IPS-18c (cell line): ENCODE measurements around the gene WNT3.
"Not testable (repeated sequence)": the region's sequence is repeated elsewhere in the genome, so short reads cannot be mapped to it uniquely, and the experiment has no call there.

Source experiments
- H3K4me3 ChIP-seq: 2 replicates; pipeline ENCODE4 v1.7.0; 2013; ENCODE audit warnings: low read depth, mild to moderate bottlenecking, low read length, moderate library complexity; ENCODE audit not compliant: insufficient read depth
- H3K9me3 ChIP-seq: one replicate; pipeline ENCODE4 v1.6.1; 2013; ENCODE audit warnings: mild to moderate bottlenecking, low read length, moderate library complexity; ENCODE audit not compliant: control insufficient read depth, insufficient read depth

The WNT3 gene

DNA sequence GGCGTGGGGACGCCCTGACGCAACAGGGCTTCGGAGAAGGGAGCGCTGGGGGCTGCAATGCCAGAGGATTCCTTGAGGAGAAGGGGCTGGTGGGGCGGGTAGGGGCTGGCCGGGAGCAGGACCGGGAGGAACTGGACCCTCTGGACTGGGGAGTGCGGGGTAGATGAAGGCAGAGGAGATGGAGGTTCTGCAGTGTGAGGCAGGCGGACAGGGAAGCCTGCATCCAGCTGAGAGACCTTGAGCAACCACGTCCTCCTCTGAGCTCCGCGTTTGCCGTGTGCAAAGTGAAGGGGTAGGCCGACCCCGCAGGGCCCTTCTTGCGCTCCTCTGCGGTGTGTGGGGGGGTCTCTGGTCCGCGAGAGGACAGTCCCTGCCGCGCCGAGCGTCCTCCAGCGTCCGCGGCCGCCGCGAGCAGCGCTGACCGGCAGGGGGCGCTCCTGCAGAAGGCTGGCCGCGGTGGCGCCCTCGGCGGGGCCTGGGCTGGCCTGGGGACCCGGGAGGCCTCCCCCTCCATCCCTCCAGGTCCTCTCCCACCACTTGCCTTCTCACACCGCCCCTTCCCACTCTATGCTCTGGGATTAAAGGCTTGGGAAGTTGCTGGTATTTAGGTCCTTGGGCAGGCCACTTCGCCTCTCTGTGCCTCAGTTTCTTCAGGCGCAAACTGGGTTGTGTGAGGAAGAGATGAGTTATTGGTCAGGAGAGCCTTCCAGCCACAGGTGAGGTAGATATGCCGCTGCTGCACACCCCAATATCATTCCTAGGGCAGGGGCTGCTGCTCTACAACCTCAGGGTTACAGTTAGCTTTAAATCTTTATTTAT, 23.3 kb upstream of the WNT3 start:
- peak overlapping the region; percentile 32; the same call in 1 of the 2 replicates for H3K4me3 ChIP-seq
- H3K9me3 ChIP-seq: peaks cover 2% of the 10 kb centered on the region

GRCh38 chr17:46840596-46840995, 22.1 kb upstream of the WNT3 start:
- not testable (repeated sequence) for H3K9me3 ChIP-seq, H3K4me3 ChIP-seq

GRCh38 chr17:46839211-46839610, 20.7 kb upstream of the WNT3 start:
- Histone ChIP-seq H3K4me3 (no peak overlapping the region), H3K9me3 (peaks cover 2% of the 10 kb centered on the region)

DNA sequence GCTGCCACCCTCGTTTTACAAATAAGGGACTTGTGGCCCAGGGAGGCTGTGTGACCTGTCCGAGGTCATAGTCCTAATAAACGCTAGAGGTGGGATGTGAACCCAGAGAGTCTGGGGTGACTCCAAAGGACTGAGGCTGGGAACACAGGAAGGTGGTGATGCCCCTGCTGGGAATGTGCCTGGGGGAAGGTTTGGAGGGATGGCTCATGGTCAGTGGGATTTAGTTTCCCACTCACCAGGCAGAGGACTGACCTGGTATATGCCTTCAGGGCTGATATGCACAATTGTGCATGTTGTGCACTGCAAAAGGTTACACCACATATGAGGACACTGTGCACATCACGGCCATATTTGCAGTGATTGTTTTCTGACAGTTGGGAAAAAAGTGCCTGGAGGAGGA, 19.0 kb upstream of the WNT3 start:
- H3K4me3 ChIP-seq: no peak overlapping the region

GRCh38 chr17:46836500-46836899, 18.0 kb upstream of the WNT3 start:
- H3K4me3 ChIP-seq: no peak overlapping the region
- no peaks in the 10 kb centered on the region for H3K9me3 ChIP-seq

More for the DNA sequence above, 19.0 kb upstream of the WNT3 start:
- no peaks in the 10 kb centered on the region for H3K9me3 ChIP-seq

DNA sequence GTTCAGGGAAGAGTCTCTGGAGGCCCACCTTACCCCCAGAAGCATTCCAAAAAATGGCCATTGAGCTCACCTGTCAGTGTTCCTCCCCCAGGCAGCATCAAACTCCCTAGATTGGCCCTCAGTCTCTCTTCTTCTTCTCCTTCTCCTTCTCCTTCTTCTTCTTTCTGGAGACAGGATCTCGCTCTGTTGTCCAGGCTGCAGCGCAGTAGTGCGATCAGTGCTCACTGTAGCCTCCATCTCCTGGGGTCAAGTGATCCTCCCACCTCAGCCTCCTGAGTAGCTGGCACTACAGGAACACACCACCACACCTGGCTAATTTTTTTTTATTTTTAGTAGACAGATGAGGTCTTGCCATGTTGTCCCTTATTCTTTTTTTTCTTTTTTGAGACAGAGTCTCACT, 16.4 kb upstream of the WNT3 start:
- Histone ChIP-seq H3K9me3 (no peaks in the 10 kb centered on the region), H3K4me3 (no peak overlapping the region)

DNA sequence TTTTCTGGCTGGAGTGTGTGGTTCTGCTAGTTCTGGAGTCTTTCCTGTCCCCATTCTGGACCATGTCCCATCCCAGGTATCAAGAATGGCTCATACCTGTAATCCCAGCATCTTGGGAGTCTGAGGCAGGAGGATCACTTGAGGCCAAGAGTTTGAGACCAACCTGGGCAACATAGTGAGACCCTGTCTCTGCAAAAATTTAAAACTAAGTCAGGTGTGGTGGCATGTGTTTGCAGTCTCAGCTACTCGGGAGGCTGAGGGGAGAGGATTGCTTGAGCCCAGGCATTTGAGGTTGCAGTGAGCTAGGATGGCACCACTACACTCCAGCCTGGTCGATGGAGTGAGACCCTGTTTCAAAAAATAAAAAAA, 15.3 kb upstream of the WNT3 start:
- Histone ChIP-seq H3K9me3 (no peaks in the 10 kb centered on the region), H3K4me3 (no peak overlapping the region)

DNA sequence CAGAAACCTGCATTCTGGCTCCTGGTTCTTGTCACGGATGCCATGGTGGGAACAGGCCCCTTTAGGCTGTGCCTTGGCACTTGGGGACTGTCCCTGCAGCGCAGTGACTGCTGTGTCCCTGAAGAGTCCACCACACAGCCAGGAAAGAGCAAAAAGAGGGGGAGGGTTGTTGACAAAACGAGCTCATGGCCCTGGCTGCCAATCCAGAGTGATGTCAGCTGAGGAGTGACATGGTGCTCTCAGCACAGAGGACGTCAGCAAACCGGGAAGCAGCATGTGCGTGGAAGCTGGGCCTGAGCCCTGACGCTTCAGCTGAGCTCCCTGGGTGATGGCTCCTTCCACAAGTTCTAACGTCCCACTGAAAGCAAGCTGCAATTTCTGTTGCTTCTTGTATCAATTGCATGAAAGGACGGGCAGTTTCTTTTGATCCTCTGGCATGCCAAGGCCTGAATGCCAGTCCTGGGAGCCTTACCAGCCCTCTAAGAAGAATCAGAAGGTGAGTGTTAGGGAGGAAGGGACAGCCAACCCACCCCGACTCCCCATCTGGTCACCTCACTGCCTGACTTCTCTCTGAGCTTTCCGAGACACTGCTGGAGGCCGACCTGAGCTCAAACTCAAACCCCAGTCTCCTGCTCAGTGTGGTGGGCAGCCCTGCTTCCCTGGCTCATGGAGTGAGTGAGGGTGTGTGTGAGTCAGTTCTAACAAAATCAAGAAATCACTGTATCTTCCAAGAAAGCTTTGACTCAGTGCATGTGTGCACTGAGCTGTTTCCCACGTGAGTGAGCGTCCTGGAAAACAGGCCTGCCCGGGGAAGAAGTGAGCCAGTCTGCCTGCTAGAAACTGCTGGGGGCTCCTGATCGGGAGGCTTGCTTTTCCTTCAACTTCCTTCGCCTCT, 14.7 kb upstream of the WNT3 start:
- Histone ChIP-seq H3K4me3 (peak overlapping the region; percentile 28; the same call in 1 of the 2 replicates), H3K9me3 (no peaks in the 10 kb centered on the region)

DNA sequence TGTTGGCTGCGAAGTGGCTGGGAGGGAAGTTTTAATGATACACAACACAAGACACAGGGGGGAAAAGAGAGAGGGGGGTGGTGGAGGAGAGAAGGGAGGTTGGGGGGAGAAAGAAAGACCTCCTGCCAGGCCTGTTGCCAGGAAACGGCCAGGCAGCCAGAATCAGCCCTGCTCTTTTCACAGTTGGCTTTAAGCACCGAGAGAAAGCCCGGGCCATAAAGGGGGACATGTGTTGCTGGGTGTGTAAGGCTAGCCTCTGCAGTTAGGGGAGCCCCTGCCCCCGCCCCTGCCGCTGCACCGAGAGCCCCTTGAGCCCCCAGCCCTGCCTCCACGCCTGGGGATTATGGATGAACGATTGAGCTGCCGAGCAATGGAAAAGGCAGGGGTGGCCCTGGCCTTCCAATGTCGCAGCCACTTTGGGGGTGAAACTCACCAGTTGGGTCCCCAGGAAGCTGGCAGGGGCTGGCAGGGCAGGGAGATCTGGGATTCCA, 13.9 kb upstream of the WNT3 start:
- 0 out of 2 replicates have a peak overlapping the region, but pooled peaks have one; percentile 9 for H3K4me3 ChIP-seq
- no peaks in the 10 kb centered on the region for H3K9me3 ChIP-seq

DNA sequence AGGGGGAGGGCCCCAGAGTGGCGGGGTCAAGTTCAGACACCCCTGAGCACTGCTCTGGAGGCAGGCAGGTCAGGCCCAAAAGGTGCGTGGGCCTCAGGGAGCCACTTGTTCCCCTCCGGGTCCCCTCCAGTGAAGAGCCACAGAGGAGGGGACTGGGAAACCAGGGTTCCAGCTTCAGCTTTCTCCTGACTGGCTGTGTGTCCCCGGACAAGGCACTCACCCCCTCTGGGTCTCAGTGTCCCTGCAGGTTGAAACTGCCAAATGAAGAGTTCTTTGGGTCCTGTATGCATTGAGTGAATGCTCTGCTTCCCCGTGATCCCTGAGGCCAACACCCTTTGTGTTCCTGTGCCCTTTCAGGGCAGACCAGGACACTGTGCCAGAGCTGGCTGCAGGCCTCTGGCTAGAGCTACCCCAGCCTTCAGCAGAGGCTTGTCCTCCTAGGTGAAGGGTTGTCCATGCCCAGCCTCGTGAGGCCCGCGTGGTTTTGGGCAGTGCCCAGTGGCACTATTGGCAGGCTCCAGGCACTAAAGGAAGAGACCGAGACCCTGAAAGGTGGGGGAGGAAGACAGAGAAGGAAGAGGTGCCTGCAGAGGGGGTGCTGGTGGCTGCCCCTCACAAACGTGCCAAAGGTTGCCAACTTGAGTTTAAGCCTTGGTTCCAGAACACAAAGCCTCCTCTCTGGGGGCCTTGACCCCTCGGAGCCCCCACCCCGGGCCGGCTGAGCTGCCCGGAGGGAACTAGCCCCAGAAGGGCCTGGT, 13.3 kb upstream of the WNT3 start:
- no peaks in the 10 kb centered on the region for H3K9me3 ChIP-seq
- H3K4me3 ChIP-seq: no peak overlapping the region

DNA sequence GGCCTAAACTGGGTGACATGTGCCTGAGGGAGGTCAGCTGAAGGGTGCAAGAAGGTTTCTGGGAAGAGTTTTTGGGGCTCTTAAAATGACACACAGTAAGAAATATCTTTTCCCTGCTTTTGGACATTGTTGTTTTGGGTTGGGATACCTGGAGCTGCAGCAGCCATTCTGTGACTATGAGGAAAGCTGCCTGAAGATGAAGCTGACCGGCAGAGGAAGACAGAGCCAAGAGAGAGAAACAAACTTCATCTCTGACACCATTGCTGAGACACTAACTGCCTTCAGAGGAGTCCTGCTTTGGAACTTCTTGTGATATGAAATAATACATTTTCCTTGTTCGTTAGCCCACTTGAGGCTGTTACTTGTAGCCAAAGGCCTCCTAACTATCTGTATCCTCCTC, 8.8 kb upstream of the WNT3 start:
- H3K9me3 ChIP-seq: no peaks in the 10 kb centered on the region
- H3K4me3 ChIP-seq: no peak overlapping the region

- H3K4me3 ChIP-seq: no peak overlapping the region
- no peaks in the 10 kb centered on the region for H3K9me3 ChIP-seq
Observed at GRCh38 chr17:46826116-46826515, 7.6 kb upstream of the WNT3 start.

- no peak overlapping the region for H3K4me3 ChIP-seq
- H3K9me3 ChIP-seq: no peaks in the 10 kb centered on the region
Observed at GRCh38 chr17:46823657-46824056, 5.2 kb upstream of the WNT3 start.

- Histone ChIP-seq H3K4me3 (no peak overlapping the region), H3K9me3 (no peaks in the 10 kb centered on the region)
Observed at GRCh38 chr17:46822388-46822921, 4.0 kb upstream of the WNT3 start.

- H3K9me3 ChIP-seq: no peaks in the 10 kb centered on the region
- H3K4me3 ChIP-seq: peak overlapping the region; percentile 34; the same call in 1 of the 2 replicates
Observed at GRCh38 chr17:46821482-46822387, 3.2 kb upstream of the WNT3 start.
